A549 (cell line): ENCODE results near the gene MAGI1.

Source experiments
- CEBPB ChIP-seq, 2 experiments: fragments of >200 bp in 1 of 2; sonication (Bioruptor Twin) in 1 of 2; formaldehyde crosslinking in 1 of 2; IDR thresholded peaks; 2 replicates each; pipeline ENCODE4 v1.6.1; 2012 to 2016
- CTCF ChIP-seq: fragments of >200 bp; sonication (Bioruptor Twin); formaldehyde crosslinking; IDR thresholded peaks from 3 replicates; pipeline ENCODE4 v1.5.1; 2016
- ESRRA ChIP-seq: fragments of 150-350 bp; IDR thresholded peaks from 2 replicates; pipeline ENCODE4 v1.6.1; 2014; ENCODE audit warnings: mild to moderate bottlenecking, low read length, borderline replicate concordance
- HOXA7 ChIP-seq: fragments of 250-450 bp; sonication (Bioruptor Pico); IDR thresholded peaks from 2 replicates; pipeline ENCODE4 v1.5.0; 2020; ENCODE audit warnings: mild to moderate bottlenecking, moderate library complexity
- JUNB ChIP-seq: fragments of >200 bp; sonication (Bioruptor Twin); formaldehyde crosslinking; IDR thresholded peaks from 2 replicates; pipeline ENCODE4 v1.6.1; 2016
- KDM1A ChIP-seq: fragments of 200-600 bp; sonication (generic); IDR thresholded peaks from 2 replicates; pipeline ENCODE4 v1.6.1; 2016; ENCODE audit warnings: low read depth, mild to moderate bottlenecking
- NR3C1 ChIP-seq: fragments of >200 bp; sonication (Bioruptor Twin); formaldehyde crosslinking; IDR thresholded peaks from 3 replicates; pipeline ENCODE4 v1.6.1; 2017
- POLR2A ChIP-seq: IDR thresholded peaks from 2 replicates; pipeline ENCODE4 v1.6.1; 2012; ENCODE audit warnings: mild to moderate bottlenecking, low read length
- POLR2AphosphoS2 ChIP-seq: conservative IDR thresholded peaks from 2 replicates; pipeline ENCODE4 v1.6.1; 2012; ENCODE audit warnings: low read length, improper control_type of control experiment, inconsistent platforms
- RARB ChIP-seq: fragments of 250-450 bp; sonication (Bioruptor Pico); IDR thresholded peaks from 2 replicates; pipeline ENCODE4 v1.8.0; 2021; ENCODE audit warnings: mild to moderate bottlenecking, moderate library complexity
- REST ChIP-seq: fragments of 200-600 bp; sonication (generic); IDR thresholded peaks from 2 replicates; pipeline ENCODE4 v1.6.1; 2016; ENCODE audit warnings: antibody characterized with exemption, mild to moderate bottlenecking, moderate library complexity
- SREBF2 ChIP-seq: fragments of 450-650 bp; IDR thresholded peaks from 2 replicates; pipeline ENCODE4 v1.6.1; 2014; ENCODE audit warnings: mild to moderate bottlenecking, moderate library complexity
- USF2 ChIP-seq: fragments of 450-650 bp; IDR thresholded peaks from 2 replicates; pipeline ENCODE4 v1.6.1; 2014; ENCODE audit warnings: antibody characterized with exemption
- ZNF302 ChIP-seq: fragments of 250-450 bp; sonication (Bioruptor Pico); IDR thresholded peaks from 2 replicates; pipeline ENCODE4 v1.9.0; 2021; ENCODE audit warnings: inconsistent platforms, mild to moderate bottlenecking, moderate library complexity

GRCh38 chr3:65739901-65740541 lies 298.7 kb downstream of the MAGI1 start:
- TF ChIP-seq NR3C1, result no peak
- TF ChIP-seq CTCF, result no peak
- no peak for TF ChIP-seq KDM1A
- no peak for TF ChIP-seq ZNF302 (CRISPR knock-in tag)
- TF ChIP-seq RARB (CRISPR knock-in tag), result no peak
- no peak for TF ChIP-seq SREBF2
- TF ChIP-seq USF2, result no peak
- TF ChIP-seq POLR2A, result no peak
- TF ChIP-seq HOXA7 (CRISPR knock-in tag), result no peak
- no peak for TF ChIP-seq REST
- no peak for TF ChIP-seq JUNB
- TF ChIP-seq CEBPB (IDR thresholded peaks at IDR 0.05), result no peak
- no peak for TF ChIP-seq ESRRA
- TF ChIP-seq POLR2AphosphoS2, result no peak
